HG03039 (cell line): ENCODE results near the gene CLPTM1.
A peak's percentile ranks its signal among the peaks of the same experiment; 100 is the strongest.
"Not testable (repeated sequence)": the region's sequence is repeated elsewhere in the genome, so short reads cannot be mapped to it uniquely, and the experiment has no call there.

Experiments
- ATAC-seq: cut with Tn5 transposase; IDR thresholded peaks from one replicate; pipeline ENCODE4 v1.9.1; 2021; ENCODE audit warnings: mild to moderate bottlenecking, moderate library complexity; ENCODE audit not compliant: unreplicated experiment

The CLPTM1 gene, protein sequence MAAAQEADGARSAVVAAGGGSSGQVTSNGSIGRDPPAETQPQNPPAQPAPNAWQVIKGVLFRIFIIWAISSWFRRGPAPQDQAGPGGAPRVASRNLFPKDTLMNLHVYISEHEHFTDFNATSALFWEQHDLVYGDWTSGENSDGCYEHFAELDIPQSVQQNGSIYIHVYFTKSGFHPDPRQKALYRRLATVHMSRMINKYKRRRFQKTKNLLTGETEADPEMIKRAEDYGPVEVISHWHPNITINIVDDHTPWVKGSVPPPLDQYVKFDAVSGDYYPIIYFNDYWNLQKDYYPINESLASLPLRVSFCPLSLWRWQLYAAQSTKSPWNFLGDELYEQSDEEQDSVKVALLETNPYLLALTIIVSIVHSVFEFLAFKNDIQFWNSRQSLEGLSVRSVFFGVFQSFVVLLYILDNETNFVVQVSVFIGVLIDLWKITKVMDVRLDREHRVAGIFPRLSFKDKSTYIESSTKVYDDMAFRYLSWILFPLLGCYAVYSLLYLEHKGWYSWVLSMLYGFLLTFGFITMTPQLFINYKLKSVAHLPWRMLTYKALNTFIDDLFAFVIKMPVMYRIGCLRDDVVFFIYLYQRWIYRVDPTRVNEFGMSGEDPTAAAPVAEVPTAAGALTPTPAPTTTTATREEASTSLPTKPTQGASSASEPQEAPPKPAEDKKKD

DNA sequence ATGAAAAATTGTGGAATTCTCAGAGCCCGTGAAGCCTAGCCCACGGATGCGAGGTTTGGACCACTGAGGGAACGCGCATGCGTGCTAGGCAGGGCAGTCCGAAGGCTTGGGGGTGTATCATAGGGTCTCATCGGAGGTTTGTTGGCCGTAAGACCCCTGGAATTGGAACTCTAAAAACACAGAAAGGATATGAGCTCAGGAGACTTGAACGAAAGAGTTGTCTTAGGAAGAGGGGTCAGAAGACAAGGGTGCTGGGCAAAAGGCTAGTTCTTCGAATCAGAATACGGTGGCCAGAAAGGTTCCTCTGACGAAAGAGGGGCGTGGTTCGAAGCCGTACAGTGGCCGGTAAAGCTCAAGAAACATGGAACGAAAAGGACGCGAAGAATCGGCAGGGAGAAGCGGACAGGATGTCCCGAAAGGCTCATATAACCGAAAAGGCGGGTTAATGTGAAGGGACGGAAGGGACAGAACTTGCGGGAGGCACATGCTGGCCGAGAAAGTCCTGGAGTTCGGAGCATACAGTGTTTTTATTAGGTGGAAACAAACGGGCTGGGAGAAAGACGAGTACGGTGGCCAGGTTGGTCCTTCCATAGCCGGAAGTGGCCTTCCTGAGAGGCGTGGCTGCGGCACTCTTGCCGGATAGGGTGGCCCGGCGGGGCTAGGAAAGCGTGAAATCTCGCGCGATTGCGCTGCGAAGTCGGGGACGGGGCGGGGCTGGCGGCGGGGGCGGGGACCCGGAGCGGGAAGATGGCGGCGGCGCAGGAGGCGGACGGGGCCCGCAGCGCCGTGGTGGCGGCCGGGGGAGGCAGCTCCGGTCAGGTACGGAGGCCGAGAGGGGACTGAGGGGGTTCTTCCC is at the start of gene CLPTM1:
TSS of gene CLPTM1 (plus strand) at position 732 of the 856 bp plus-strand sequence. CDS start at position 748, 16 bp downstream.
- peak; percentile 71 for ATAC-seq

- ATAC-seq, result no peak
These were observed 49.6 kb upstream of the CLPTM1 start, which contains the start of gene APOE for GRCh38 chr19:44905437-44906160. Gene APOE, plus strand, starts transcription at chr19:44905796. Its CDS starts 829 bp downstream, at chr19:44906625.

DNA sequence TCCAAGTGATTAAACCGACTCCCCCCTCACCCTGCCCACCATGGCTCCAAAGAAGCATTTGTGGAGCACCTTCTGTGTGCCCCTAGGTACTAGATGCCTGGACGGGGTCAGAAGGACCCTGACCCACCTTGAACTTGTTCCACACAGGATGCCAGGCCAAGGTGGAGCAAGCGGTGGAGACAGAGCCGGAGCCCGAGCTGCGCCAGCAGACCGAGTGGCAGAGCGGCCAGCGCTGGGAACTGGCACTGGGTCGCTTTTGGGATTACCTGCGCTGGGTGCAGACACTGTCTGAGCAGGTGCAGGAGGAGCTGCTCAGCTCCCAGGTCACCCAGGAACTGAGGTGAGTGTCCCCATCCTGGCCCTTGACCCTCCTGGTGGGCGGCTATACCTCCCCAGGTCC is 47.6 kb upstream of the CLPTM1 start:
- no peak for ATAC-seq

GRCh38 chr19:44908074-44908835 is 46.9 kb upstream of the CLPTM1 start:
- ATAC-seq, result no peak

- ATAC-seq, result no peak
These were observed 46.3 kb upstream of the CLPTM1 start for GRCh38 chr19:44908836-44909261.

DNA sequence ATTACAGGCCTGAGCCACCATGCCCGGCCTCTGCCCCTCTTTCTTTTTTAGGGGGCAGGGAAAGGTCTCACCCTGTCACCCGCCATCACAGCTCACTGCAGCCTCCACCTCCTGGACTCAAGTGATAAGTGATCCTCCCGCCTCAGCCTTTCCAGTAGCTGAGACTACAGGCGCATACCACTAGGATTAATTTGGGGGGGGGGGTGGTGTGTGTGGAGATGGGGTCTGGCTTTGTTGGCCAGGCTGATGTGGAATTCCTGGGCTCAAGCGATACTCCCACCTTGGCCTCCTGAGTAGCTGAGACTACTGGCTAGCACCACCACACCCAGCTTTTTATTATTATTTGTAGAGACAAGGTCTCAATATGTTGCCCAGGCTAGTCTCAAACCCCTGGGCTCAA is 45.4 kb upstream of the CLPTM1 start:
- ATAC-seq, result no peak

GRCh38 chr19:44911896-44912295 is 43.3 kb upstream of the CLPTM1 start:
- ATAC-seq, result not testable (repeated sequence)

DNA sequence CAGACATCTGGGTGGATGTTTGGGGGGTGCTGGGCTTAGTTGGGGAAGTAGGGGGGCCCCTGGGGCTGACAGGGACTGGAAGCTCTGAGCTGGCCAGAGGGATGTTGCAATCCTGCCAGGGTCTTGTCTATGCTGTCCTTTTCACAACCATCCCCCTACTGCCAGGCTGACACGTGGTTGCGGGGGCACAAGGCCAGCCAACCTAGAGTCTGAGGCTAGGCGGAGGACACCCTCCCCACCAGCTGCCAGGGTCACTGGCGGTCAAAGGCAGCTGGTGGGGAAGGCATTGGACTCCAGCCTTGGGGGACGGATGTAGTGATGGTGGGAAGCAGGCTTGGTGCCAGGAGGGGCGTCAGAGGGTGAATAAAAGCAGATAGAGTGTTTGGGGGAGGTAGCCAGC is 42.3 kb upstream of the CLPTM1 start:
- ATAC-seq, result no peak

DNA sequence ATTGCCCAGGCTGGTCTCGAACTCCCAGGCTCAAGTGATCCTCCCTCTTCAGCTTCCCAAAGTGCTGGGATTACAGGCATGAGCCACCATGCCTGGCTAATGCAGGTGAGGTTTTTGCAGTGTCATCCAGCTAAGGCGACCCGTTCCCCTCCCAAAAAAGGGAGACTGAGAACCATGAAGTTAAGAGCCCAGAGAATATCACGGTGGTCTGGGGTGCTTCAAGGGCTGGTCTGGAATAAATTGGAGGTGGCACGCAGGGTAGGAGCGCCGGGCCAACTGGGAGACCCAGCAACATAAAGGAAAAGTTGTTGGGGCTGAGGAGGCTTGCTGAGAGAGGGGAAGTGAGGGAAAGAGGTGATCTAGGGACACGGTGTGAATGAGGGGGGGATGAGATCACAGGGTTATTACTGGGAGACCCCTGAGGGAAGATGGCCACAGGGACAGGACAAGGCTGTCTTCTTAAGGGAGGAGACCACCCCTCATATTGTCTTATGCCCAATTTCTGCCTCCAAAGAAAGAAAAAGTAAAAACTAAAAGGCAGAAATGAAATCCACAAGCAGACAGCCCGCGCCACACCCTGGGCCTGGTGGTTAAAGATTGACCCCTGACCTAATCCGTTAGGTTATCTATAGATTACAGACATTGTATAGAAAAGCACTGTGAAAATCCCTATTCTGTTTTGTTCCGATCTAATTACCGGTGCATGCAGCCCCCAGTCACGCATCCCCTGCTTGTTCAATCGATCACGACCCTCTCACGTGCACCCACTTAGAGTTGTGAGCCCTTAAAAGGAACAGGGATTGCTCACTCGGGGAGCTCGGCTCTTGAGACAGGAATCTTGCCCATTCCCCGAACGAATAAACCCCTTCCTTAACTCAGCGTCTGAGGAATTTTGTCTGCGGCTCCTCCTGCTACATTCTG is 41.4 kb upstream of the CLPTM1 start:
- ATAC-seq, result not testable (repeated sequence)

GRCh38 chr19:44914433-44915206 is 40.6 kb upstream of the CLPTM1 start, which contains the start of gene APOC1:
Gene APOC1, plus strand, starts transcription at chr19:44914608. Its CDS starts 284 bp downstream, at chr19:44914892.
- ATAC-seq, result peak; percentile 83

DNA sequence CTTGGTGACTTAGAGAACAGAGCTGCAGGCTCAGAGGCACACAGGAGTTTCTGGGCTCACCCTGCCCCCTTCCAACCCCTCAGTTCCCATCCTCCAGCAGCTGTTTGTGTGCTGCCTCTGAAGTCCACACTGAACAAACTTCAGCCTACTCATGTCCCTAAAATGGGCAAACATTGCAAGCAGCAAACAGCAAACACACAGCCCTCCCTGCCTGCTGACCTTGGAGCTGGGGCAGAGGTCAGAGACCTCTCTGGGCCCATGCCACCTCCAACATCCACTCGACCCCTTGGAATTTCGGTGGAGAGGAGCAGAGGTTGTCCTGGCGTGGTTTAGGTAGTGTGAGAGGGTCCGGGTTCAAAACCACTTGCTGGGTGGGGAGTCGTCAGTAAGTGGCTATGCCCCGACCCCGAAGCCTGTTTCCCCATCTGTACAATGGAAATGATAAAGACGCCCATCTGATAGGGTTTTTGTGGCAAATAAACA is 30.9 kb upstream of the CLPTM1 start:
- no peak for ATAC-seq

GRCh38 chr19:44925114-44925891 is 29.9 kb upstream of the CLPTM1 start:
- ATAC-seq, result no peak

DNA sequence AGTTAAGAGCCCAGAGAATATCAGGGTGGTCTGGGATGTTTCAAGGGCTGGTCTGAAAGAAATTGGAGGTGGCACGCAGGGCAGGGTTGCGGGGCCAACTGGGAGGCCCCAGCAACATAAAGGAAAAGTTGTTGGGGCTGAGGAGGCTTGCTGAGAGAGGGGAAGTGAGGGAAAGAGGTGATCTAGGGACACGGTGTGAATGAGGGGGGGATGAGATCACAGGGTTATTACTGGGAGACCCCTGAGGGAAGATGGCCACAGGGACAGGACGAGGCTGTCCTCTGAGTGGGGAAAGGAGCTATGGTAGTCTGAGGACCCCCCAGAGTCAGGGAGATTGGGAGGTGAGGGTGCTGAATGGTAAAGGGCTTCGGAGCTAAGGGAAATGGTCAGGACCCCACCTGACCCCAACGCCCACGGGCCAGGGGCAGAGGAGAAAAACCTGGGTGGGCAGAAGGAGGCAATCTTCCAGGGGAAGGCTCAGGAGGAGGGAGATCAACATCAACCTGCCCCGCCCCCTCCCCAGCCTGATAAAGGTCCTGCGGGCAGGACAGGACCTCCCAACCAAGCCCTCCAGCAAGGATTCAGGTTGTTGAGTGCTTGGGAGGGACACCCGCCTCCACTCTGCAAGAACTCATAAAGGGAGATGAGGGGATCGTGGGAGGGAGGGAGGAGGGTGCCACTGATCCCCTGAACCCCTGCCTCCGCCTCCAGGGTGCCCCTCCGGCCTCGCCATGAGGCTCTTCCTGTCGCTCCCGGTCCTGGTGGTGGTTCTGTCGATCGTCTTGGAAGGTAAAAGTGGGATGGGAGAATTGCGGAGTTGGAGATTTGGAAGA is 28.7 kb upstream of the CLPTM1 start:
- ATAC-seq, result not testable (repeated sequence)

DNA sequence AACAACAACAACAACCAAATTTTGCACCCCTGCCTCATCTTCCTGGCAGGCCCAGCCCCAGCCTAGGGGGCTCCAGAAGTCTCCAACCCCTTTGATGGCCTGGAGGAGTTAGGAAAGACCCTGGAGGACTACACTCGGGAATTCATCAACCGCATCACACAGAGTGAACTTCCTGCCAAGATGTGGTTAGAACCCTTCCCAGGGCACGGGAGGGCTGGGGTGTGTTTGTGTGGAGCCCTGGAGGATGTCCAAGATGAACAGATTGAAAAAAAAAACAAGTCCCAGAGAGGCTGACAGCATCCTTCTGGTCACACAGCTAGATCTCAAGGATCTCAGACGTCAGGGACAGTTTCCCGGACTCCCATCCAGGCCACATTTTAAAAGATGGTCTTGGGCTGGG is 27.4 kb upstream of the CLPTM1 start:
- ATAC-seq, result no peak

DNA sequence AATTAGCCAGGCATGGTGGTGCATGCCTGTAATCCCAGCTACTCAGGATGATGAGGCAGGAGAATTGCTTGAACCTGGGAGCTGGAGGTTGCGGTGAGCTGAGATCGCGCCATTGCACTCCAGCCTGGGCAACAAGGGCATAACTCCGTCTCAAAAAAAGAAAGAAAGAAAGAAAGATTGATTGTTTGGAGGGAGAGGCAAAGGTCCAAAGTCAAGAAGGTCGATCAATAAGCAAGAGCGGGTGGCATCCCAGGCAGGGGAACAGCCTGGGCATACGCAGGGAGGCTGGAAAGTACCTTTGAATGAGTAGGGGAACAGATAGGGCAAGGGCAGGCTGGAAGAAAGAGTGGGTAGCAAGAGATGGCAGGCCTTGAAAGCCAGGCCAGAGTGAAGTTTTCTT is 25.1 kb upstream of the CLPTM1 start:
- ATAC-seq, result no peak

- ATAC-seq, result no peak
These were observed 23.6 kb upstream of the CLPTM1 start for GRCh38 chr19:44931541-44931940.
